IPS-18a (cell line): Measurements from ENCODE around the gene TYROBP.
"Not testable (repeated sequence)": the region's sequence is repeated elsewhere in the genome, so short reads cannot be mapped to it uniquely, and the experiment has no call there.

ENCODE experiments used
- H3K27ac ChIP-seq: one replicate; pipeline ENCODE4 v1.5.1; 2013; ENCODE audit warnings: low read length
- H3K27me3 ChIP-seq: one replicate; pipeline ENCODE4 v1.6.1; 2013; ENCODE audit warnings: mild to moderate bottlenecking, low read length; ENCODE audit not compliant: control insufficient read depth, insufficient read depth
- H3K36me3 ChIP-seq: one replicate; pipeline ENCODE4 v1.6.1; 2013; ENCODE audit warnings: low read depth, low read length; ENCODE audit not compliant: control insufficient read depth
- H3K4me1 ChIP-seq: one replicate; pipeline ENCODE4 v1.6.1; 2013; ENCODE audit warnings: low read depth, low read length; ENCODE audit not compliant: control insufficient read depth
- H3K4me3 ChIP-seq: one replicate; pipeline ENCODE4 v1.5.1; 2013; ENCODE audit warnings: low read length
- H3K9ac ChIP-seq: one replicate; pipeline ENCODE4 v1.6.1; 2013; ENCODE audit warnings: mild to moderate bottlenecking, low read length, moderate library complexity
- H3K9me3 ChIP-seq: one replicate; pipeline ENCODE4 v1.6.1; 2013; ENCODE audit warnings: low read depth, low read length; ENCODE audit not compliant: control insufficient read depth

TYROBP gene

GRCh38 chr19:35928507-35928906, 20.4 kb upstream of the TYROBP start:
- Histone ChIP-seq H3K27ac (no peak overlapping the region), H3K9ac (no peak overlapping the region), H3K36me3 (no peaks in the 10 kb centered on the region), H3K9me3 (no peaks in the 10 kb centered on the region), H3K27me3 (no peaks in the 10 kb centered on the region), H3K4me3 (no peak overlapping the region), H3K4me1 (peaks cover 13% of the 10 kb centered on the region)

GRCh38 chr19:35925501-35925900, 17.4 kb upstream of the TYROBP start:
- no peaks in the 10 kb centered on the region for H3K36me3 ChIP-seq
- H3K4me1 ChIP-seq, result no peaks in the 10 kb centered on the region
- no peak overlapping the region for H3K27ac ChIP-seq
- no peaks in the 10 kb centered on the region for H3K9me3 ChIP-seq
- H3K9ac ChIP-seq, result no peak overlapping the region
- no peaks in the 10 kb centered on the region for H3K27me3 ChIP-seq
- H3K4me3 ChIP-seq, result no peak overlapping the region

DNA sequence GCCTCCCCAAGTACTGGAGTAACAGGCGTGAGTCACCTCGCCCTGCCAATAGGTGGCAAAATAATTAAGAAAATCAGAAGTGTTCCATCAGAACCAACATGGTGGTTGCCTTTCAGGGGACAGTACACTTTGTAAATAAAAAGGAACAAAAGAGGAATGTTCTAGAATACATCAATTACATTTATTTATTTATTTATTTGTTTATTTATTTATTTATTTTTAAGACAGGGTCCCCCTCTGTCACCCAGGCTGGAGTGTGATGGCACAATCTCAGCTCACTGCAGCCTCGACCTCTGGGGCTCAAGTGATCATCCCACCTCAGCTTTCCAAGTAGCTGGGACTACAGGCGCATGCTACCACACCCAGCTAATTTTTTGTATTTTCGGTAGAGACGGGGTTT, 12.9 kb upstream of the TYROBP start:
- Histone ChIP-seq H3K36me3 (no peaks in the 10 kb centered on the region), H3K9me3 (no peaks in the 10 kb centered on the region), H3K27ac (no peak overlapping the region), H3K4me1 (no peaks in the 10 kb centered on the region), H3K9ac (no peak overlapping the region), H3K27me3 (no peaks in the 10 kb centered on the region), H3K4me3 (no peak overlapping the region)

DNA sequence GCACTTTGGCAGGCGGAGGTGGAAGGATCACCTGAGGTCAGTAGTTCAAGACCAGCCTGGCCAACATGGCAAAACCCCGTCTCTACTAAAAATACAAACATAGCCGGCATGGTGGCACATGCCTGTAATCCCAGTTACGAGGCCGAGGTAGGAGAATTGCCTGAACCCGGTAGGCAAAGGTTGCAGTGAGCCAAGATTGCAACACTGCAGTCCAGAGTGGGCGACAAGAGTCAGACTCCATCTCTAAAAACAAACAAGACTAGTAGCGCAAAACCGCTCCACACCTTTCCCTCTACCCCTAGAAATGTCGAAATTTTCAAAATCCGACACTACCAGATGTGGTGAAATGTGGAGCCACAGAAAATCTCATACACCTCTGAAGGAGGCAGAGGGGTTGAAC, 11.2 kb upstream of the TYROBP start:
- H3K36me3 ChIP-seq, result no peaks in the 10 kb centered on the region
- H3K27me3 ChIP-seq, result no peaks in the 10 kb centered on the region
- no peak overlapping the region for H3K9ac ChIP-seq
- H3K27ac ChIP-seq, result no peak overlapping the region
- H3K9me3 ChIP-seq, result no peaks in the 10 kb centered on the region
- H3K4me1 ChIP-seq, result no peaks in the 10 kb centered on the region
- no peak overlapping the region for H3K4me3 ChIP-seq

GRCh38 chr19:35915443-35915842, 7.3 kb upstream of the TYROBP start:
- H3K27ac ChIP-seq, result no peak overlapping the region
- no peaks in the 10 kb centered on the region for H3K36me3 ChIP-seq
- no peak overlapping the region for H3K4me3 ChIP-seq
- H3K4me1 ChIP-seq, result no peaks in the 10 kb centered on the region
- H3K9ac ChIP-seq, result no peak overlapping the region
- H3K27me3 ChIP-seq, result no peaks in the 10 kb centered on the region
- no peaks in the 10 kb centered on the region for H3K9me3 ChIP-seq

DNA sequence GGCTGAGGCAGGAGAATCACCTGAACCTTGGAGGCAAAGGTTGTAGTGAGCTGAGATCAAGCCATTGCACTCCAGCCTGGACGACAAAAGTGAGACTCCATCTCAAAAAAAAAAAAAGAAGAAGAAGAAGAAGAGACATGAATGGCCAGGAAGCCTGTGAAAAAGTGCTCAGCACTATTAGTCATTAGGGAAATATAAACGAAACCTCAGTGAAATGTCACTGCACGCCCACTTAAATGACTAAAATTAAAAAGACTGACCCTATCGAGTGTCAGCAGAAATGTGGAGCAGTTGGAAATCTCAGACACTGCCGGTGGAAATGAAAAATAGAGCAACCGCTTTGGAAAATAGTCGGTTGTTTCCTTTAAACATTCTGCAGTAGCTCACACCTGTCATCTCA, 5.5 kb upstream of the TYROBP start:
- no peaks in the 10 kb centered on the region for H3K4me1 ChIP-seq
- no peak overlapping the region for H3K27ac ChIP-seq
- no peaks in the 10 kb centered on the region for H3K9me3 ChIP-seq
- H3K4me3 ChIP-seq, result no peak overlapping the region
- no peak overlapping the region for H3K9ac ChIP-seq
- no peaks in the 10 kb centered on the region for H3K36me3 ChIP-seq
- no peaks in the 10 kb centered on the region for H3K27me3 ChIP-seq

GRCh38 chr19:35911790-35912189, 3.7 kb upstream of the TYROBP start:
- Histone ChIP-seq H3K36me3 (no peaks in the 10 kb centered on the region), H3K27ac (no peak overlapping the region), H3K4me3 (no peak overlapping the region), H3K9me3 (no peaks in the 10 kb centered on the region), H3K9ac (no peak overlapping the region), H3K27me3 (no peaks in the 10 kb centered on the region), H3K4me1 (no peaks in the 10 kb centered on the region)

DNA sequence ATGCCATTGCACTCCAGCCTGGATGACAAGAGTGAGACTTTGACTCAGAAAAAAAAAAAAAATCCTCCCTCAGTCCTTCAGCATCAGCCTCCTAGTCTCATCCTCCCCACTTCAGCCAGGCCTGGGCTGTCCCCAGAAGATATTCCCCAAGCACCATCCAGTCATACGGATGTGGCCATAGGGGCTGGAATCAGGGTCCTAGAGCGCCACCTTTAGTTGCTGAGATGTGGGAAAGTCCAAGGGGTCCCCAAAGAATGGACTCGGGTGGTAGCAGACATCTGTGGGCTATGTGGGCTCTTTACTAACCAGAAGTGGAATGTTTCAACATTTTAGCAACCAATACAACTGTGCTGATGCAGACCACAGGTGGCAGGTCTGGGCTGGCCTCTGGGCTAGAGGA, 3.1 kb upstream of the TYROBP start:
- H3K4me1 ChIP-seq, result no peaks in the 10 kb centered on the region
- no peak overlapping the region for H3K27ac ChIP-seq
- H3K27me3 ChIP-seq, result no peaks in the 10 kb centered on the region
- H3K9ac ChIP-seq, result no peak overlapping the region
- no peaks in the 10 kb centered on the region for H3K9me3 ChIP-seq
- no peak overlapping the region for H3K4me3 ChIP-seq
- no peaks in the 10 kb centered on the region for H3K36me3 ChIP-seq

DNA sequence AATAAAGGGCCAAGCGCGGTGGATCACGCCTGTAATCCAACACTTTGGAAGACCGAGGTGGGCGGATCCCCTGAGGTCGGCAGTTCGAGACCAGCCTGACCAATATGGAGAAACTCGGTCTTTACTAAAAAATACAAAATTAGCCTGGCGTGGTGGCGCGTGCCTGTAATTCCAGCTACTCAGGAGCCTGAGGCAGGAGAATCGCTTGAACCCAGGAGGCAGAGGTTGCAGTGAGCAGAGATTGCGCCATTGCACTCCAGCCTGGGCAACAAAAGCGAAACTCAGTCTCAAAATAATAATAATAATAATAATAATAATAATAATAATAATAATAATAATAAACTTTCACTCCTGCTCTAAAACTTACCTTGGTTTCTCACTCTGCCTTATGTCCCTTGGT, 2.3 kb upstream of the TYROBP start:
- not testable (repeated sequence) for H3K27me3 ChIP-seq, H3K36me3 ChIP-seq, H3K4me1 ChIP-seq, H3K9me3 ChIP-seq, H3K9ac ChIP-seq, H3K27ac ChIP-seq, H3K4me3 ChIP-seq

- Histone ChIP-seq H3K36me3 (no peaks in the 10 kb centered on the region), H3K4me1 (no peaks in the 10 kb centered on the region), H3K27ac (no peak overlapping the region), H3K4me3 (no peak overlapping the region), H3K27me3 (no peaks in the 10 kb centered on the region), H3K9ac (no peak overlapping the region), H3K9me3 (no peaks in the 10 kb centered on the region)
Measured at GRCh38 chr19:35909684-35910035, 1.6 kb upstream of the TYROBP start.

DNA sequence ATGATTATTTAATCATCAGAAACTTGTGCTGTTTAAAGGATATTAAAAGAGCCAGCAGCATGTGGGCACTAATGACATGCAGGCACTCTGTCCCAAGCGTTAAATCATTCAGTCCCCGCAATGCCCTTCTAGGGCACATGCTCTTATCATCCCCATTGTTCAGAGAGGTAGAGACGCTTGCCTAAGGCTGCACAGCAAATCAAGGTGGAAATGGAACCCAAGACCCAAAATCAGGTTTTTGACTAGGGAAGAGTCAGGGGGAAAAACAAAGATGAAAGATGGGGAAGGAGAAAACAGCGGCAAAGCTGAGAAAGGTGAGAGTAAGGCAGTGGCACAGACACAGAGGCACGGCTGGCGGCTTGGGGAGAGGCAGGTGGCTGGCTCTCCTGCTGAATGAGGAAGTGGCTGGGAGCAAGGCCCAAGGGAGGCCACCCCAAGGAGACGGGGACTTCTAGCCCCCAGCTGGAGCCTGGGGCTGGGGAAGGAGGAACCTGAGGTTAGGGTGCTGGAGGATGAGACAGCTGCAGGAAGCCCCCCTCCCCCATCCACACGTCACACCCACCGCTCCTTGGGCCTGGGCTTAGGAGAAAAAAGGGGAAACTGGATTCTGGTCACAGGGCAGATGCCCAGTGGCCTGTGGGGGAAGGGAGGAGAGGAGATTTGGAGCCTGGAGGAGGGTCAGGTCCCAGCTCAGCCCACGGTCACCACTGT, 1.0 kb upstream of the TYROBP start:
- H3K9ac ChIP-seq, result no peak overlapping the region
- H3K27ac ChIP-seq, result no peak overlapping the region
- H3K36me3 ChIP-seq, result no peaks in the 10 kb centered on the region
- no peaks in the 10 kb centered on the region for H3K27me3 ChIP-seq
- no peaks in the 10 kb centered on the region for H3K4me1 ChIP-seq
- H3K9me3 ChIP-seq, result no peaks in the 10 kb centered on the region
- no peak overlapping the region for H3K4me3 ChIP-seq

DNA sequence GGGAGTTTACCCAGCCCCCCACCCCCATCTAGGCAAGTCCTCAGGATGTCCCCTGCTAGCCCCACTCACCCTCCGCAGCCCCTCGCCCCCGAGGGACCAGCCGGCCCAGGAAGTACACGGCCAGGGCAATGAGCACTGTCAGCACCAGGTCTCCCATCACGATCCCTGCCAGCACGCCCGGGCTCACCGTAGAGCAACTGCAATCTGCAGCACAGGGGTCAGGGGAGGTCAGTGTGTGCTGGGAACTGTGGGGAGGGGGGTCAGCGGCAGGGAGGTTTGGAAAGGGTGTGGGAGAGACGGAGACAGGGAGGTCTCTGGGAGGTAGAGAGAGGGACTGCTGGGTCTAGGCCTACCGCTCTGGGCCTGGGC, 734 bp downstream of the TYROBP start:
- no peaks in the 10 kb centered on the region for H3K9me3 ChIP-seq
- H3K9ac ChIP-seq, result no peak overlapping the region
- no peak overlapping the region for H3K27ac ChIP-seq
- H3K4me1 ChIP-seq, result no peaks in the 10 kb centered on the region
- no peaks in the 10 kb centered on the region for H3K36me3 ChIP-seq
- H3K4me3 ChIP-seq, result no peak overlapping the region
- peaks cover 8% of the 10 kb centered on the region for H3K27me3 ChIP-seq
